VCaP (cell line): ENCODE data around the gene OR5AU1.

Experiments
- H3K27ac ChIP-seq: fragments of 450-650 bp; 2 replicates; pipeline ENCODE4 v1.5.1; 2017
- TF ChIP-seq, protein P1 (sequence below): fragments of 450-650 bp; conservative IDR thresholded peaks from 2 replicates; pipeline ENCODE4 v1.5.1; 2017; ENCODE audit warnings: mild to moderate bottlenecking, moderate library complexity

OR5AU1 gene

DNA sequence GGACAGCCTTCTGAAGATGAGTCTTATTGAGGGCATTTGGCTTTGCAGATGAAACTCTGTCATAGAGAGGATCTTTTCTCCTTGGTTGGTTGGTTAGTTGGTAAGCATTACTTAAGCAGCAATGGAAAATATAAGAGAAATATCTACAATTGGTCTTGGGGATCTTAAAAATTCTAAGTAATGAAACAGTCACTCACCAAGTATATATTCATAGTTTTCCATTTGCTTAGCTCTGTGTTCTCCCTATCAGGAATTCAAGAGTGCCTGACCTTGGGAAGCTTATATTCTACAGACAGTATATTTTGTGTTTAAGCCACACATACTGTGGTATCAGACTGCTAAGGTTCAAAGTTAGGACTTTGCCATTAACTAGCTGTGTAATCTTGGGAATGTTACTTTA lies at the start of gene OR5AU1:
OR5AU1 (minus strand) TSS at position 101 of the 400 bp plus-strand sequence. CDS start 191 bp downstream, outside the sequence.
- TF ChIP-seq, protein P1, sequence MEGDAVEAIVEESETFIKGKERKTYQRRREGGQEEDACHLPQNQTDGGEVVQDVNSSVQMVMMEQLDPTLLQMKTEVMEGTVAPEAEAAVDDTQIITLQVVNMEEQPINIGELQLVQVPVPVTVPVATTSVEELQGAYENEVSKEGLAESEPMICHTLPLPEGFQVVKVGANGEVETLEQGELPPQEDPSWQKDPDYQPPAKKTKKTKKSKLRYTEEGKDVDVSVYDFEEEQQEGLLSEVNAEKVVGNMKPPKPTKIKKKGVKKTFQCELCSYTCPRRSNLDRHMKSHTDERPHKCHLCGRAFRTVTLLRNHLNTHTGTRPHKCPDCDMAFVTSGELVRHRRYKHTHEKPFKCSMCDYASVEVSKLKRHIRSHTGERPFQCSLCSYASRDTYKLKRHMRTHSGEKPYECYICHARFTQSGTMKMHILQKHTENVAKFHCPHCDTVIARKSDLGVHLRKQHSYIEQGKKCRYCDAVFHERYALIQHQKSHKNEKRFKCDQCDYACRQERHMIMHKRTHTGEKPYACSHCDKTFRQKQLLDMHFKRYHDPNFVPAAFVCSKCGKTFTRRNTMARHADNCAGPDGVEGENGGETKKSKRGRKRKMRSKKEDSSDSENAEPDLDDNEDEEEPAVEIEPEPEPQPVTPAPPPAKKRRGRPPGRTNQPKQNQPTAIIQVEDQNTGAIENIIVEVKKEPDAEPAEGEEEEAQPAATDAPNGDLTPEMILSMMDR, result no peak
- no peak within 1 kb of the TSS for H3K27ac ChIP-seq

DNA sequence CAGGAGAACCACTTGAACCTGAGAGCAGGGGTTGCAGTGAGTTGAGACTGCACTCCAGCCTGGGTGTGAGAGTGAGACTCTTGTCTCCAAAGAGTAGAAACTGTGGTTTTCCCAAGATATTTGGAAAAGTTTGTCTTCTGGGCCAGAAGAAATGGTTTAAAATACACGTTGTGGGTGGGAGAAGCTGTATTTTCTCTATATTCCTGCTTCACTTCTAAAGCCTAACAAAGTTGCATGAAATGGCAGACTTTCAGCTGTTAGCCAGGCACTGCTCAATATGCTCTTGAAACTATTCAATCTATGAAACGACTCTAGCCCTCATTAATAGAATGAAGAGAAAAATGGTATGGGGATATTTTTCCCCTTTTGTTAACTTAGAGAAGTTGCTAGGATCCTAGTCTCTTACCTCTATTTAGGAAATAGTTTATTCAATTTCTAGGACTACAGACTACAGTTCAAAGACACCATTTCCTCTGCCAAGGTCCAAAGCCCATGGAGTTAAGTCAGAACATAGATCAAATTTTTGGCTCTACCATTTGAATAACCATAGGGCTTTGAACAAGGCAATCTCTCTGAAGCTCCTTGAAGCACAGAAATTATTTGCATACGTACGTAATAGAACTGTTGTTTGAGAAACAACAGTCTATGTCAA lies 49.3 kb upstream of the OR5AU1 start:
- TF ChIP-seq, protein P1, result no peak
- H3K27ac ChIP-seq, result no peak overlapping the region

DNA sequence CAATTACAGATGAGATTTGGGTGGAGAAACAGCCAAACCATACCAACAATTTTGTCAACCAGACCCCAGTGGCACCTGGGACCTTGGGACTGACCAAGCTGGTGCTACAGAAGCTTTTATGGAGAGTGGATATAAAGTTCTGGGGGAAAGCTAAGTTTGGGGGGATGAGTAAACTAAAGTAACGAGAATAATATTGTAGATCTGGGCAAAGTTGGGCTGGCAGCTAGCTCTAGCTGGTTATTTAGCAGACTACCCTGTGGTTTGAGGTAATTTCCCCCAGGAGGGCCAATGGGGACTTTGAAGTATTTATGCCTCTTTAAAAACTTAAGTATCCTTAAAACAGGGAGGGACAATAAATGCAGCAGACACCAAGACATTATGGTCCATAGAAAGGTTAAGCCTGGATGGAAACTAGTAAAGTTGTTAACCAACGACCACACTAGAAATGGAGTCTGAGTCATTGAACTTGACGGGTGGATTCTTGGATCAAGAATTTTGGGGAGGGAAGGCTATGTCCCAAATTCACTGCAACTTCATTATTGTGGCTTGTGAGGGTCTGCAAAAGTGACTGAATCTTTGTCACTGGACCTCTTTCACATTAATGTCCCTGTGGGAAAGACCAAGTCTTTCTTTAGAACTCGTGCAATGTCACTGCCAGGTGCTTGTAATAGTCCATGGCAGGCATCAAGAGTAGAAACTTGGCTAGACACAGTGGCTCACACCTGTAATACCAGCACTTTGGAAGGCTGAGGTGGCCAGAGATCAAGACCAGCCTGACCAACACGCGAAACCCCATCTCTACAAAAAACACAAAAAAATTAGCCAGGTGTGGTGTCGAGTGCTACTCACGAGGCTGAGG lies 48.5 kb upstream of the OR5AU1 start:
- H3K27ac ChIP-seq, result no peak overlapping the region
- TF ChIP-seq, protein P1, result no peak

DNA sequence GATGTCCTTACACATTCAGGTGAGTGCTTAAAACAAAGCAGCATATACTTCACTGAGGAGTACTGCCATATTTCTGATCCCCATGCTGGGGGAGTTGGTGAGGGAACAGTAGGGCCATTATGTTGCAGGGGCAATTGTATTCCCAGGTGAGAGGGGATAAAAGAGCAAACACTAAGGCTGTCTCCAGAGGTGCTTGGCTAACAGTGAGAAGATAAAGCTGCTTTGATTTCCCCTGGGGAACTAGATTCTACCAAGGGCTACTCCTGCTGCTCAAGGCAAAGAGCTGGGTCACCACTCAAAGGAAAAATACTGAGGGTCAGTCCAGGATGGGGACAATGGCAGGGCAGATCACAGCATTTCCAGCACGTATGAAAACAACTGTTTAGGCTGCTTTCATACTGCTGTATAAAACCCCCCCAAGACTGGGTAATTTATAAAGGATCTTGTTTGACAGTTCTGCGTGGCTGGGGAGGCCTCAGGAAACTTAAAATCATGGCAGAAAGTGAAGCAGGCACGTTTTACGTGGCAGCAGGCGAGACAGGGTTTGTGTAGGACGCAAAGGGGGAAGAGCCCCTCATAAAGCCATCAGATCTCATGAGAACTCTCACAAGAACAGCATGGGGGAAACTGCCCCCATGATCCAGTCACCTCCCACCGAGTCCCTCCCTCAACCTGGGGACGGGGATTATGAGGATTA lies 47.8 kb upstream of the OR5AU1 start:
- TF ChIP-seq, protein P1, result no peak
- no peak overlapping the region for H3K27ac ChIP-seq

DNA sequence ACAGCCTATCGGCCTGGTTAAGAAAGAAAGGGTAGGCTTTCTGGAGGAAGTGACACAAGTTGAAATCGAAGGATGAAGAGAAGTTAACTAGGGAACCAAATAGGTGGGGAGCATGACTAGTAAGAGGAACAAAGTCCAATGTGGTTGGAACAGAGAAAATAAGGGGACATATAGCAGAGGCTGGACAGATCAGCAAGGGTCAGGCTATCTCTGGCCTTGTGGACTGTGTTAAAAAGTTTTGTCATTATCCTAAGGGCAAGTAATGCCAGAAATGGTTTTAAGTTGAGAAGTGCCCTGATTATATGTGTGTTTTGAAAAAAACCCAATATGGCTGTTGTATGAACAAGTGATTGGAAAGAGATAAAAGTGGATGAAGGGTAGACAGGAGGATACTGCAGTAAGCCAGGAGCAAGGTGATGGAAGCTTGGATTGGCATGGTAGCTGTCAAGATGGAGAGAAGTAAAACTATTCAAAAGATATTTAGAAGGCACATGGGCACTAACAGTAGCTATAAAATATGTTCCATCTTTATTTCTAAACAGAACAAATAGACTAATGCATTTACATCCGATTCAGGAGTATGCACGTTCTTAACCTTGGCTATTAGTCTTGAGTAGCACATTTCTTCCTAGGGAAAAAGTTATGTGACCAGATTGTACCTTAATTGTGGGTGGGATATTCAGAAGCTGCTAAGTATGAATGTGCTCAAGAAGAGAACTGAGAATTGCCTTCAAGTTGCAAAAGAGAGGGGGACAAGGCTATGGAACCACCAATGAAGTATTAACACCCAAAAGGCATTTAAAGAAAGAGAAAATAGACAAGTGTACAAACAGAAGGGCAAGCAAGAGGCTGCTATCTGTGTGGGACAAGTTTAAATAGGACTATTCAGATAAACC lies 46.8 kb upstream of the OR5AU1 start:
- no peak overlapping the region for H3K27ac ChIP-seq
- TF ChIP-seq, protein P1, result no peak

DNA sequence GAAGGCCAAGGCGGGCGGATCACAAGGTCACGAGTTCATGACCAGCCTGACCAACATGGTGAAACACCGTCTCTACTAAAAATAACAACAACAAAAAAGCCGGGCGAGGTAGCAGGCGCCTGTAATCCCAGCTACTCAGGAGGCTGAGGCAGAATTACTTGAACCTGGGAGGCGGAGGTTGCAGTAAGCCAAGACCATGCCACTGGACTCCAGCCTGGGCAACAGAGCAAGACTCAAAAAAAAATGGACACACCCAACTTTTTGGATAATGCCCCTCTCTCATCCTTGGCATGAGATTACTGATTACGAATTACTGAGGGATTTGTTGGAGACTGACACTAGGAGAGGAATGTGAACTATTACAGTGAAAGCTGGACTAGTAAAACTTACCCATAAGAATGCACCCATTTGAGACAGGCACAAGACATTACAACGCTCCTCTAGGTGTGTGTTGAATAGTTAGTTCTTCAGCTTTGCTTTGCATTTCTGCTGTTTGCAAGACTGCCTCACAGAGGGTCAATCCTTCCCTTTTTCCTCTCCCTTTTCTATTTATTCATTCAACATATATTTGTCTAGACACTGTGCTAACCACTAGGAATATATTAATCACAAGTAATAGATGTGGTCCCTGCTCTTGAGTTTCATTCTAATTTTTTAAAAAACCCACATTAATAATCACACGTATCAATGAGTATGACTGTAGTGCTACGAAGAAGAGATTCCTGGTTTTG lies 46.0 kb upstream of the OR5AU1 start:
- TF ChIP-seq, protein P1, result no peak
- no peak overlapping the region for H3K27ac ChIP-seq
